ENCODE measurements around the gene GLP1R. TPM values are rescaled to one million over a fixed set of nuclear protein-coding genes. Genes with fewer than 3 reads are reported as not detected.

Gene GLP1R
- total RNA-seq, 1 experiment from 2014 or later = not detected

- CTCF ChIA-PET = interaction anchor here (1.2 kb wide), 1 partner anchor 10 kb away, joined by 3 read pairs; no protein-coding TSS in a partner anchor
- Mint-ChIP-seq H3K4me3 (ENCODE audit: unreplicated experiment) (no peak overlapping the region), H3K9me3 (ENCODE audit: unreplicated experiment) (no peaks in the 10 kb centered on the region), H3K36me3 (ENCODE audit: insufficient read depth, unreplicated experiment) (no peaks in the 10 kb centered on the region), H3K27me3 (ENCODE audit: insufficient read depth, unreplicated experiment) (peaks cover 77% of the 10 kb centered on the region), H3K4me1 (ENCODE audit: insufficient read depth, unreplicated experiment) (no peaks in the 10 kb centered on the region), H3K27ac (ENCODE audit: low read depth, unreplicated experiment) (no peak overlapping the region)
- POLR2A ChIA-PET = no interaction called here
- intact Hi-C loops (cut with micrococcal nuclease) = no loop called here
- BruUV-seq (replicated peaks) = no TSS peak
- TF ChIP-seq CTCF (IDR thresholded peaks at IDR 0.05; ENCODE audit: unreplicated experiment) = no peak
- DNase-seq (ENCODE audit: unreplicated experiment) = no peak
Observed at GRCh38 chr6:39090036-39090435, 41.5 kb downstream of the GLP1R start.

- CTCF ChIA-PET = interaction anchor here (0.7 to 1.2 kb wide), 3 partner anchors 9 to 134 kb away, joined by 3 to 4 read pairs (median 4); no protein-coding TSS in a partner anchor
- peak; percentile 28 for DNase-seq (ENCODE audit: unreplicated experiment)
- Mint-ChIP-seq H3K36me3 (ENCODE audit: insufficient read depth, unreplicated experiment) (no peaks in the 10 kb centered on the region), H3K27ac (ENCODE audit: low read depth, unreplicated experiment) (no peak overlapping the region), H3K27me3 (ENCODE audit: insufficient read depth, unreplicated experiment) (peaks cover 68% of the 10 kb centered on the region), H3K9me3 (ENCODE audit: unreplicated experiment) (no peaks in the 10 kb centered on the region), H3K4me3 (ENCODE audit: unreplicated experiment) (no peak overlapping the region), H3K4me1 (ENCODE audit: insufficient read depth, unreplicated experiment) (no peaks in the 10 kb centered on the region)
- POLR2A ChIA-PET = no interaction called here
- intact Hi-C loops (cut with micrococcal nuclease) = no loop called here
- BruUV-seq (replicated peaks) = no TSS peak
- no peak for TF ChIP-seq CTCF (IDR thresholded peaks at IDR 0.05; ENCODE audit: unreplicated experiment)
Observed at GRCh38 chr6:39091220-39091619, 42.6 kb downstream of the GLP1R start.

GRCh38 chr6:39092124-39092523, 43.5 kb downstream of the GLP1R start:
- Mint-ChIP-seq H3K4me3 (ENCODE audit: unreplicated experiment) (no peak overlapping the region), H3K36me3 (ENCODE audit: insufficient read depth, unreplicated experiment) (no peaks in the 10 kb centered on the region), H3K9me3 (ENCODE audit: unreplicated experiment) (no peaks in the 10 kb centered on the region), H3K4me1 (ENCODE audit: insufficient read depth, unreplicated experiment) (no peaks in the 10 kb centered on the region), H3K27me3 (ENCODE audit: insufficient read depth, unreplicated experiment) (peaks cover 59% of the 10 kb centered on the region), H3K27ac (ENCODE audit: low read depth, unreplicated experiment) (no peak overlapping the region)
- intact Hi-C loops (cut with micrococcal nuclease) = no loop called here
- BruUV-seq (replicated peaks) = no TSS peak
- ChIA-PET POLR2A (no interaction called here), CTCF (no interaction called here)
- peak; percentile 7 for DNase-seq (ENCODE audit: unreplicated experiment)
- peak; percentile 12 for TF ChIP-seq CTCF (IDR thresholded peaks at IDR 0.05; ENCODE audit: unreplicated experiment)

- no peak overlapping the region for H3K4me3 Mint-ChIP-seq (ENCODE audit: unreplicated experiment)
- CTCF ChIA-PET = interaction anchor here (0.6 kb wide), 2 partner anchors 39 to 1602 kb away, joined by 4 read pairs; no protein-coding TSS in a partner anchor
- H3K27ac Mint-ChIP-seq (ENCODE audit: low read depth, unreplicated experiment) = no peak overlapping the region
- TF ChIP-seq CTCF (IDR thresholded peaks at IDR 0.05; ENCODE audit: unreplicated experiment) = no peak
- H3K27me3 Mint-ChIP-seq (ENCODE audit: insufficient read depth, unreplicated experiment) = peaks cover 48% of the 10 kb centered on the region
- BruUV-seq (replicated peaks) = no TSS peak
- no peaks in the 10 kb centered on the region for H3K9me3 Mint-ChIP-seq (ENCODE audit: unreplicated experiment)
- intact Hi-C loops (cut with micrococcal nuclease) = no loop called here
- no peaks in the 10 kb centered on the region for H3K4me1 Mint-ChIP-seq (ENCODE audit: insufficient read depth, unreplicated experiment)
- H3K36me3 Mint-ChIP-seq (ENCODE audit: insufficient read depth, unreplicated experiment) = no peaks in the 10 kb centered on the region
- POLR2A ChIA-PET = no interaction called here
- no peak for DNase-seq (ENCODE audit: unreplicated experiment)
Observed at GRCh38 chr6:39093149-39093708, 44.6 kb downstream of the GLP1R start.
